Measurements from ENCODE around the gene DNAAF5. TPM values are rescaled to one million over a fixed set of nuclear protein-coding genes. Genes with fewer than 3 reads are reported as not detected.
A peak's percentile ranks its signal among the peaks of the same experiment; 100 is the strongest.

DNAAF5 gene
- total and polyA plus RNA-seq, 2 donors (not counting 1 experiment from before 2014, with no cell fraction given), result 13.1 to 14.2 TPM

DNA sequence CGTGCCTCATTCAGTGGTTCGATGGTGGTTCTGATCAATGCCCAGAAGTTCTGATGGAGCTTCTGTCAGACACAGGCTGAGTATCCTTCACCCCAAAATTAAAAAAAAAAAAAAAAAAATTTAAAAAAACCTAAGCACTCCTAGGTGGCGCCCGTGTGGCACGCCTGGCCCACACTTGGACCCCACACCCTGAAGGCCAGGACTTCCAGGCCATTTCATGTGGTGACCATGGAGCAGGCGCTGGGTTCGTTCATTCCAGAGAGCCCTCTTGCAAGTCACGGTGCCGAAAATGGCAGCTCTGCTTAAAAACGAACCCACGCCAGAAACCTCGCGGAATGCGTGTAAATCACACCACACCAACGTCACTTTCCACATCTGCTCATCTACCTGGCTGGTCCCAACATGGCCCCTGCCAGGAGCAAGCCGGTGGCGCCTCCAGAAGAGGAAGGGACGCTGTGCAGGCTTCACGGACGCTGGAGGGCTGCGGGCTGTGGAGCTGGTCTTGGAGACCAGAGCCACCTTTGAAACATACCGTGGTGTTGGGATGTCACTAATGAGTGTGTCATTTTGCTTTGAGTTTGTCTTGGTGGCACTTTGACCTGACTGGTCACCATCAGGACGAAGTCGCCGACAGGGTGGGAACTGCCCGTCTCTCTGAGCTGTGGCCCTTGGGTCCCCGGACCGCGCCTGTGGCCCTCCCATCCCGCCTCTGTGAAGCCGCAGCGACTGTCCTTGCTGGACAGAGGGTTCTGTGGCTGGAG is 46.5 kb downstream of the DNAAF5 start:
- H3K4me1 ChIP-seq (ENCODE audit: control insufficient read depth, extremely low read depth, insufficient read depth, low read length), result peaks cover 12% of the 10 kb centered on the region
- TF ChIP-seq, protein P1, sequence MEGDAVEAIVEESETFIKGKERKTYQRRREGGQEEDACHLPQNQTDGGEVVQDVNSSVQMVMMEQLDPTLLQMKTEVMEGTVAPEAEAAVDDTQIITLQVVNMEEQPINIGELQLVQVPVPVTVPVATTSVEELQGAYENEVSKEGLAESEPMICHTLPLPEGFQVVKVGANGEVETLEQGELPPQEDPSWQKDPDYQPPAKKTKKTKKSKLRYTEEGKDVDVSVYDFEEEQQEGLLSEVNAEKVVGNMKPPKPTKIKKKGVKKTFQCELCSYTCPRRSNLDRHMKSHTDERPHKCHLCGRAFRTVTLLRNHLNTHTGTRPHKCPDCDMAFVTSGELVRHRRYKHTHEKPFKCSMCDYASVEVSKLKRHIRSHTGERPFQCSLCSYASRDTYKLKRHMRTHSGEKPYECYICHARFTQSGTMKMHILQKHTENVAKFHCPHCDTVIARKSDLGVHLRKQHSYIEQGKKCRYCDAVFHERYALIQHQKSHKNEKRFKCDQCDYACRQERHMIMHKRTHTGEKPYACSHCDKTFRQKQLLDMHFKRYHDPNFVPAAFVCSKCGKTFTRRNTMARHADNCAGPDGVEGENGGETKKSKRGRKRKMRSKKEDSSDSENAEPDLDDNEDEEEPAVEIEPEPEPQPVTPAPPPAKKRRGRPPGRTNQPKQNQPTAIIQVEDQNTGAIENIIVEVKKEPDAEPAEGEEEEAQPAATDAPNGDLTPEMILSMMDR (conservative IDR thresholded peaks at IDR 0.05 in 1 of 2, IDR thresholded peaks at IDR 0.05 in 1 of 2; ENCODE audit: low read depth in 1 of 2, low read length in 2 of 2), result no peak
- no peak for TF ChIP-seq EZH2 (IDR thresholded peaks at IDR 0.05; ENCODE audit: low read length, missing control alignments)
- DNase-seq (ENCODE audit: low read depth in 2 of 2), result no peak
- H4K20me1 ChIP-seq (ENCODE audit: control insufficient read depth, extremely low read depth, insufficient read depth, low read length), result no peaks in the 10 kb centered on the region
- H3K4me2 ChIP-seq (ENCODE audit: extremely low read depth, insufficient read depth, low read length), result no peak overlapping the region
- no peaks in the 10 kb centered on the region for H3K27me3 ChIP-seq (ENCODE audit: control insufficient read depth, insufficient read depth, low read length)
- H3K79me2 ChIP-seq (ENCODE audit: control insufficient read depth, insufficient read depth, low read length), result no peaks in the 10 kb centered on the region
- no peak overlapping the region for H3K9ac ChIP-seq (ENCODE audit: insufficient read depth, low read length)
- no peaks in the 10 kb centered on the region for H3K9me3 ChIP-seq (ENCODE audit: control insufficient read depth, insufficient read depth, low read depth, low read length)
- no peak overlapping the region for H3K4me3 ChIP-seq (replicated peaks in 1 of 4; ENCODE audit: control extremely low read depth in 1 of 4, insufficient read depth in 1 of 4, low read depth in 3 of 4, low read length in 4 of 4)
- no peak overlapping the region for H3K27ac ChIP-seq (ENCODE audit: insufficient read depth, low read length)
- peaks cover 12% of the 10 kb centered on the region for H3K36me3 ChIP-seq (ENCODE audit: control insufficient read depth, insufficient read depth, low read length)
- H2AFZ ChIP-seq (ENCODE audit: low read length), result no peak overlapping the region

DNA sequence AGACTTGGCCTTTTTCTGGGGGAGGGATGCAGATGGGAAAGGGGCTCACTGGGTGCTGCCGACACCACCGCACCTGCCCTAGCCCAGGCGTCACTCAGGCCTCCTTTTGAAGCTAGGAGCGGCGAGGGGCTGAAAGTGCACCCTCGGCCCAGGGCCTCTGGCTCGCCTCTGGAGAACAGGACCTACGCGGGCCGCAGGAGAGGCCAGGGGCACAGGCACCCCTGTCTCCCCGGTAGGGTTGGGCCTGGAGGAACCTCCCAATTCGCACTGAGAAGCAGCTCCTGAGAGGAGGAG is 47.1 kb downstream of the DNAAF5 start:
- H3K4me3 ChIP-seq (replicated peaks in 1 of 4; ENCODE audit: control extremely low read depth in 1 of 4, insufficient read depth in 1 of 4, low read depth in 3 of 4, low read length in 4 of 4), result no peak overlapping the region
- peaks cover 12% of the 10 kb centered on the region for H3K4me1 ChIP-seq (ENCODE audit: control insufficient read depth, extremely low read depth, insufficient read depth, low read length)
- H3K79me2 ChIP-seq (ENCODE audit: control insufficient read depth, insufficient read depth, low read length), result no peaks in the 10 kb centered on the region
- no peak overlapping the region for H3K9ac ChIP-seq (ENCODE audit: insufficient read depth, low read length)
- H2AFZ ChIP-seq (ENCODE audit: low read length), result no peak overlapping the region
- peaks cover 12% of the 10 kb centered on the region for H3K36me3 ChIP-seq (ENCODE audit: control insufficient read depth, insufficient read depth, low read length)
- DNase-seq (ENCODE audit: low read depth in 2 of 2), result no peak
- H3K27ac ChIP-seq (ENCODE audit: insufficient read depth, low read length), result no peak overlapping the region
- TF ChIP-seq EZH2 (IDR thresholded peaks at IDR 0.05; ENCODE audit: low read length, missing control alignments), result no peak
- TF ChIP-seq, protein P1 (conservative IDR thresholded peaks at IDR 0.05 in 1 of 2, IDR thresholded peaks at IDR 0.05 in 1 of 2; ENCODE audit: low read depth in 1 of 2, low read length in 2 of 2), result no peak
- H3K27me3 ChIP-seq (ENCODE audit: control insufficient read depth, insufficient read depth, low read length), result no peaks in the 10 kb centered on the region
- no peaks in the 10 kb centered on the region for H3K9me3 ChIP-seq (ENCODE audit: control insufficient read depth, insufficient read depth, low read depth, low read length)
- H3K4me2 ChIP-seq (ENCODE audit: extremely low read depth, insufficient read depth, low read length), result no peak overlapping the region
- H4K20me1 ChIP-seq (ENCODE audit: control insufficient read depth, extremely low read depth, insufficient read depth, low read length), result no peaks in the 10 kb centered on the region

DNA sequence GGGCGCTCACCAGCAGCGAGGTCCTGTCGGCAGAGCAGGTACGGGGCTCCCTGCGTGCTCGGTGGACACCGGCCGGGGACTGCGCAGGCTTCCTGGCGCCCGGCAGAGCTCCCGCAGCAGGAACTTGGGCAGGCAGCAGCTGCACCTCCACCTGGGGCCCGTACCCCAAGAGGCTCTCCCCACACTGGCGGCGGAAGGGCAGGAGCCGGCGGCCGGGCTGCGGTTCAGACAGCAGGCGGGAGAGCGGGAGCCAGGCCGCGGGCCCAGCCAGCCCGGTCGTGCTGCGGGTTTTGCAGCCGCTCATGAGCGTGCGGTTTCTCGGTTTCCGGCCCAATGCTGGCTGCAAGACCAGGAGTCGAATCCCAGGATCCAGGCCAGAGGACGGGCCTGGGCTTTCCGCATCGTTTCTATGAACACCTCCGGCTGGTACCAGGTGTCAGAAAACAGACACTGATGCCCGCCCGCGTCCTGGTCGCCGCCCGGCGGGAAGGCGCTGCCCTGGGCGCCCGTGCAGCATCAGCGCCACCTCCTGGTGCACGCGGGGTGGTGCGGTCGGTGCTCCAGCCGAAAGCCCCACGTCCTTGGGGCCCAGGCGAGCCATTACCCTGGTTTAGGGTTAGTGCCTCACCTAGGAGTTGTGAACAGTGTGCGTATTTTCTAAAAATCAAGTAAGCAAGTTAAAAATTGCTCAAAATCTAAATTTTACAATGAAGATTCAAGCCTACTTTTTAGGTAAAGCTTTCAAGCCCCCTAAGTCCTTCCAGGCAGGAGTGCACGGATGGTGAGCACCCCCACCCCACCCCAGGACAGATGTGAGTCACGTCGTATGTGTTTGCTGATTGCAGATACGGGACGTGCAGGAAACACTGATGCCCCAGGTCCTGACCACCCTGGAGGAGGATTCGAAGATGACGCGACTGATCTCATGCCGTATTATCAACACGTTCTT is 47.9 kb downstream of the DNAAF5 start:
- no peak overlapping the region for H3K4me2 ChIP-seq (ENCODE audit: extremely low read depth, insufficient read depth, low read length)

More for the DNA sequence above, 47.9 kb downstream of the DNAAF5 start:
- no peaks in the 10 kb centered on the region for H3K9me3 ChIP-seq (ENCODE audit: control insufficient read depth, insufficient read depth, low read depth, low read length)
- peaks cover 15% of the 10 kb centered on the region for H3K36me3 ChIP-seq (ENCODE audit: control insufficient read depth, insufficient read depth, low read length)
- H4K20me1 ChIP-seq (ENCODE audit: control insufficient read depth, extremely low read depth, insufficient read depth, low read length), result no peaks in the 10 kb centered on the region
- H2AFZ ChIP-seq (ENCODE audit: low read length), result no peak overlapping the region
- TF ChIP-seq EZH2 (IDR thresholded peaks at IDR 0.05; ENCODE audit: low read length, missing control alignments), result no peak
- TF ChIP-seq, protein P1 (conservative IDR thresholded peaks at IDR 0.05 in 1 of 2, IDR thresholded peaks at IDR 0.05 in 1 of 2; ENCODE audit: low read depth in 1 of 2, low read length in 2 of 2), result peak; percentile 71 to 77
- H3K27ac ChIP-seq (ENCODE audit: insufficient read depth, low read length), result no peak overlapping the region
- no peak overlapping the region for H3K9ac ChIP-seq (ENCODE audit: insufficient read depth, low read length)
- no peak overlapping the region for H3K4me3 ChIP-seq (replicated peaks in 1 of 4; ENCODE audit: control extremely low read depth in 1 of 4, insufficient read depth in 1 of 4, low read depth in 3 of 4, low read length in 4 of 4)
- peaks cover 9% of the 10 kb centered on the region for H3K4me1 ChIP-seq (ENCODE audit: control insufficient read depth, extremely low read depth, insufficient read depth, low read length)
- no peaks in the 10 kb centered on the region for H3K27me3 ChIP-seq (ENCODE audit: control insufficient read depth, insufficient read depth, low read length)
- peak; percentile 13 to 26 for DNase-seq (ENCODE audit: low read depth in 2 of 2)
- no peaks in the 10 kb centered on the region for H3K79me2 ChIP-seq (ENCODE audit: control insufficient read depth, insufficient read depth, low read length)

All from fibroblast of lung (primary cell).